HG03460 (cell line): ENCODE measurements around the gene UBE2D2.
A peak's percentile ranks its signal among the peaks of the same experiment; 100 is the strongest.
"Not testable (repeated sequence)": the region's sequence is repeated elsewhere in the genome, so short reads cannot be mapped to it uniquely, and the experiment has no call there.

ENCODE experiments used
- ATAC-seq: cut with Tn5 transposase; IDR thresholded peaks from one replicate; pipeline ENCODE4 v1.9.1; 2021; ENCODE audit not compliant: unreplicated experiment

UBE2D2 gene

GRCh38 chr5:139560752-139561654 is at the start of gene UBE2D2:
TSS of gene UBE2D2 (plus strand) at chr5:139561339. CDS start at chr5:139561792, 453 bp downstream.
- peak; percentile 77 for ATAC-seq

GRCh38 chr5:139512786-139513390 is 48.3 kb upstream of the UBE2D2 start:
- no peak for ATAC-seq

GRCh38 chr5:139513434-139513833 is 47.7 kb upstream of the UBE2D2 start:
- ATAC-seq, result peak; percentile 53

GRCh38 chr5:139513852-139514485 is 47.2 kb upstream of the UBE2D2 start:
- no peak for ATAC-seq

- no peak for ATAC-seq
These were observed 46.7 kb upstream of the UBE2D2 start for GRCh38 chr5:139514486-139514856.

GRCh38 chr5:139517683-139518564 is 43.2 kb upstream of the UBE2D2 start:
- peak; percentile 75 for ATAC-seq

- no peak for ATAC-seq
These were observed 37.3 kb upstream of the UBE2D2 start for GRCh38 chr5:139523635-139524445.

- ATAC-seq, result no peak
These were observed 36.7 kb upstream of the UBE2D2 start for GRCh38 chr5:139524446-139524845.

GRCh38 chr5:139524940-139525585 is 36.1 kb upstream of the UBE2D2 start:
- peak; percentile 53 for ATAC-seq

- peak; percentile 43 for ATAC-seq
These were observed 35.4 kb upstream of the UBE2D2 start for GRCh38 chr5:139525586-139526308.

GRCh38 chr5:139526309-139527089 is 34.6 kb upstream of the UBE2D2 start:
- not testable (repeated sequence) for ATAC-seq

GRCh38 chr5:139527090-139527470 is 34.1 kb upstream of the UBE2D2 start:
- ATAC-seq, result not testable (repeated sequence)

GRCh38 chr5:139527896-139528467 is 33.2 kb upstream of the UBE2D2 start:
- not testable (repeated sequence) for ATAC-seq

- not testable (repeated sequence) for ATAC-seq
These were observed 32.4 kb upstream of the UBE2D2 start for GRCh38 chr5:139528695-139529094.

GRCh38 chr5:139530079-139530478 is 31.1 kb upstream of the UBE2D2 start:
- not testable (repeated sequence) for ATAC-seq

GRCh38 chr5:139531772-139532169 is 29.4 kb upstream of the UBE2D2 start:
- no peak for ATAC-seq

- ATAC-seq, result peak; percentile 86
These were observed 17.6 kb upstream of the UBE2D2 start for GRCh38 chr5:139543423-139543991.
